Right lobe of liver (tissue), 4 donors: ENCODE results near the gene TMEM11.

Experiments used
- POLR2A ChIP-seq: fragments of 450-650 bp; IDR thresholded peaks from one replicate; pipeline ENCODE4 v1.6.1; 2017; ENCODE audit warnings: antibody characterized with exemption, mild to moderate bottlenecking
- TF ChIP-seq, protein P1 (sequence below), 4 donors: fragments of 200-600 bp in 3 of 4; fragments of 450-650 bp in 1 of 4; IDR thresholded peaks; one replicate each; pipeline versions ENCODE4 v1.5.1 to v1.8.0; 2016 to 2022; ENCODE audit warnings: antibody characterized with exemption in 4 of 4, mild to moderate bottlenecking in 2 of 4
- donor health status: DM: no; HTN: no; CAD: no.
- donor health status: DM: no; HTN: no; CAD: no.
- donor health status: DM: no; HTN: yes; CAD: no.

DNA sequence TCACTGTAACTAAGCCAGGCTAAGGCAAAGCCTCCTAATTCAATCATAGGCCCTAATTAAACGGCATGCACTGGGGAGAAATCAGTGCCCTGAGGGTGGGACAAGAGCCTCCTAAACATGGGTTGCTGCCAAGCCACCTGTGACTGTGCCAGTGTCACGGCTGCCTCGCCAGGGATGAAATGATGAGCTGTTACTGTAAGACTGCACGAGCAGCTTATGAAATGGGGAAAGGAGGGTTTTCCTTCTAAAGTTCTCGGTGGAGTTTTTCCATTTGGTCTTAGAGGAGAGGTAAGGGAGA lies 12.7 kb downstream of the TMEM11 start:
- TF ChIP-seq POLR2A = no peak
- TF ChIP-seq, protein P1, sequence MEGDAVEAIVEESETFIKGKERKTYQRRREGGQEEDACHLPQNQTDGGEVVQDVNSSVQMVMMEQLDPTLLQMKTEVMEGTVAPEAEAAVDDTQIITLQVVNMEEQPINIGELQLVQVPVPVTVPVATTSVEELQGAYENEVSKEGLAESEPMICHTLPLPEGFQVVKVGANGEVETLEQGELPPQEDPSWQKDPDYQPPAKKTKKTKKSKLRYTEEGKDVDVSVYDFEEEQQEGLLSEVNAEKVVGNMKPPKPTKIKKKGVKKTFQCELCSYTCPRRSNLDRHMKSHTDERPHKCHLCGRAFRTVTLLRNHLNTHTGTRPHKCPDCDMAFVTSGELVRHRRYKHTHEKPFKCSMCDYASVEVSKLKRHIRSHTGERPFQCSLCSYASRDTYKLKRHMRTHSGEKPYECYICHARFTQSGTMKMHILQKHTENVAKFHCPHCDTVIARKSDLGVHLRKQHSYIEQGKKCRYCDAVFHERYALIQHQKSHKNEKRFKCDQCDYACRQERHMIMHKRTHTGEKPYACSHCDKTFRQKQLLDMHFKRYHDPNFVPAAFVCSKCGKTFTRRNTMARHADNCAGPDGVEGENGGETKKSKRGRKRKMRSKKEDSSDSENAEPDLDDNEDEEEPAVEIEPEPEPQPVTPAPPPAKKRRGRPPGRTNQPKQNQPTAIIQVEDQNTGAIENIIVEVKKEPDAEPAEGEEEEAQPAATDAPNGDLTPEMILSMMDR (IDR thresholded peaks at IDR 0.05) = no peak
